H9 (cell line): ENCODE results near the gene CTIF. TPM values are rescaled to one million over a fixed set of nuclear protein-coding genes. Genes with fewer than 3 reads are reported as not detected.

Experiments
- DNase-seq: peaks from one replicate; pipeline ENCODE4 v3.0.0-alpha.2; 2017
- H2AFZ ChIP-seq: one replicate; pipeline ENCODE4 v1.6.1; 2013; ENCODE audit warnings: mild to moderate bottlenecking, low read length, control low read depth, moderate library complexity
- H2AK5ac ChIP-seq: 2 replicates; pipeline ENCODE4 v1.6.1; 2013; ENCODE audit warnings: low read length, control low read depth, mixed read lengths; ENCODE audit not compliant: insufficient read length
- H2BK120ac ChIP-seq: one replicate; pipeline ENCODE4 v1.6.1; 2013; ENCODE audit warnings: low read depth, mild to moderate bottlenecking, low read length, control low read depth, inconsistent platforms; ENCODE audit not compliant: poor library complexity, severe bottlenecking
- H2BK12ac ChIP-seq: 2 replicates; pipeline ENCODE4 v1.6.1; 2013; ENCODE audit warnings: low read length, control low read depth, mixed read lengths, low read depth; ENCODE audit not compliant: insufficient read length
- H2BK15ac ChIP-seq: 2 replicates; pipeline ENCODE4 v1.6.1; 2013; ENCODE audit warnings: low read depth, low read length, control low read depth
- H2BK20ac ChIP-seq: one replicate; pipeline ENCODE4 v1.6.1; 2013; ENCODE audit warnings: low read depth, mild to moderate bottlenecking, low read length, control low read depth, inconsistent platforms; ENCODE audit not compliant: poor library complexity, severe bottlenecking
- H2BK5ac ChIP-seq: 2 replicates; pipeline ENCODE4 v1.6.1; 2013; ENCODE audit warnings: low read length, control low read depth, mixed read lengths; ENCODE audit not compliant: insufficient read length
- H3K14ac ChIP-seq: 2 replicates; pipeline ENCODE4 v1.6.1; 2013; ENCODE audit warnings: low read length, control low read depth; ENCODE audit not compliant: insufficient read depth
- H3K18ac ChIP-seq: 2 replicates; pipeline ENCODE4 v1.6.1; 2013; ENCODE audit warnings: low read depth, mild to moderate bottlenecking, mixed read lengths, low read length, control low read depth; ENCODE audit not compliant: insufficient read length
- H3K23ac ChIP-seq: 2 replicates; pipeline ENCODE4 v1.6.1; 2013; ENCODE audit warnings: low read length, control low read depth, mixed read lengths, low read depth; ENCODE audit not compliant: insufficient read length
- H3K23me2 ChIP-seq: 2 replicates; pipeline ENCODE4 v1.6.1; 2013; ENCODE audit warnings: low read depth, mild to moderate bottlenecking, mixed read lengths, low read length, control low read depth; ENCODE audit not compliant: insufficient read length, poor library complexity, severe bottlenecking
- H3K27ac ChIP-seq: 2 replicates; pipeline ENCODE4 v1.5.1; 2013; ENCODE audit warnings: low read length, control low read depth, mixed read lengths, low read depth; ENCODE audit not compliant: insufficient read length
- H3K27me3 ChIP-seq: 2 replicates; pipeline ENCODE4 v1.6.1; 2013; ENCODE audit warnings: low read length, control low read depth, inconsistent platforms; ENCODE audit not compliant: insufficient read depth
- H3K4ac ChIP-seq: 2 replicates; pipeline ENCODE4 v1.6.1; 2013; ENCODE audit warnings: low read depth, mild to moderate bottlenecking, control low read depth, inconsistent platforms, low read length, moderate library complexity
- H3K4me1 ChIP-seq: 2 replicates; pipeline ENCODE4 v1.6.1; 2013; ENCODE audit warnings: low read length, control low read depth, inconsistent platforms; ENCODE audit not compliant: insufficient read depth
- H3K4me2 ChIP-seq: 2 replicates; pipeline ENCODE4 v1.6.1; 2013; ENCODE audit warnings: low read length, control low read depth, mixed read lengths; ENCODE audit not compliant: insufficient read length, insufficient read depth
- H3K56ac ChIP-seq: 2 replicates; pipeline ENCODE4 v1.6.1; 2013; ENCODE audit warnings: low read depth, mild to moderate bottlenecking, mixed read lengths, low read length, control low read depth; ENCODE audit not compliant: insufficient read length
- H3K79me1 ChIP-seq: 2 replicates; pipeline ENCODE4 v1.6.1; 2013; ENCODE audit warnings: low read depth, mild to moderate bottlenecking, moderate library complexity, low read length, control low read depth, inconsistent platforms; ENCODE audit not compliant: insufficient read depth, poor library complexity, severe bottlenecking
- H3K79me2 ChIP-seq: 2 replicates; pipeline ENCODE4 v1.6.1; 2013; ENCODE audit warnings: low read length, control low read depth, inconsistent platforms; ENCODE audit not compliant: insufficient read depth
- H3K9ac ChIP-seq: 2 replicates; pipeline ENCODE4 v1.6.1; 2013; ENCODE audit warnings: low read length, control low read depth, mixed read lengths; ENCODE audit not compliant: insufficient read length; ENCODE audit errors: extremely low read depth
- H3K9me3 ChIP-seq: one replicate; pipeline ENCODE4 v1.6.1; 2013; ENCODE audit warnings: low read depth, low read length, inconsistent platforms; ENCODE audit not compliant: control insufficient read depth
- H3T11ph ChIP-seq: one replicate; pipeline ENCODE4 v1.6.1; 2013; ENCODE audit warnings: mild to moderate bottlenecking, low read length, control low read depth, inconsistent platforms
- H4K20me1 ChIP-seq: one replicate; pipeline ENCODE4 v1.6.1; 2013; ENCODE audit not compliant: control insufficient read depth, insufficient read length, insufficient read depth
- H4K5ac ChIP-seq: 2 replicates; pipeline ENCODE4 v1.6.1; 2013; ENCODE audit warnings: low read depth, mild to moderate bottlenecking, mixed read lengths, low read length, control low read depth; ENCODE audit not compliant: insufficient read length
- H4K8ac ChIP-seq: replicated peaks from 2 replicates; pipeline ENCODE4 v1.6.1; 2013; ENCODE audit warnings: low read length, control low read depth, mixed read lengths, low read depth; ENCODE audit not compliant: insufficient read length
- H4K91ac ChIP-seq: 2 replicates; pipeline ENCODE4 v1.6.1; 2013; ENCODE audit warnings: low read depth, mild to moderate bottlenecking, moderate library complexity, mixed read lengths, low read length, control low read depth; ENCODE audit not compliant: insufficient read length
- H3K27ac Mint-ChIP-seq, 3 experiments: 2 replicates in 2 of 3; 3 replicates in 1 of 3; pipeline ENCODE4 v1.8.0; 2020 to 2021; ENCODE audit warnings: mixed read lengths in 3 of 3, mild to moderate bottlenecking in 1 of 3, moderate library complexity in 1 of 3
- H3K27me3 Mint-ChIP-seq: 2 replicates; pipeline ENCODE4 v1.8.0; 2021; ENCODE audit warnings: low read depth, mild to moderate bottlenecking, moderate library complexity, mixed read lengths
- H3K36me3 Mint-ChIP-seq, 3 experiments: 2 replicates in 2 of 3; 3 replicates in 1 of 3; pipeline ENCODE4 v1.8.0; 2020 to 2021; ENCODE audit warnings: low read depth in 3 of 3, mixed read lengths in 3 of 3; ENCODE audit not compliant: insufficient read depth in 1 of 3
- H3K4me1 Mint-ChIP-seq, 2 experiments: 2 replicates each; pipeline ENCODE4 v1.8.0; 2020; ENCODE audit warnings: mixed read lengths in 2 of 2
- H3K4me3 Mint-ChIP-seq, 2 experiments: 2 replicates in 1 of 2; 3 replicates in 1 of 2; pipeline ENCODE4 v1.8.0; 2020 to 2021; ENCODE audit warnings: mild to moderate bottlenecking in 2 of 2, mixed read lengths in 2 of 2, moderate library complexity in 1 of 2
- H3K9me3 Mint-ChIP-seq, 2 experiments: 2 replicates in 1 of 2; 3 replicates in 1 of 2; pipeline ENCODE4 v1.8.0; 2020; ENCODE audit warnings: mild to moderate bottlenecking in 2 of 2, mixed read lengths in 2 of 2, moderate library complexity in 1 of 2
- whole genome bisulfite sequencing: extraction: QIAGEN DNeasy Blood & Tissue Kit; methylation state at CpG from one replicate; pipeline ENCODE4 v1.1.7; 2013; ENCODE audit warnings: missing lambda C conversion rate, low lambda C conversion rate, mixed read lengths; ENCODE audit not compliant: insufficient read length; ENCODE audit errors: extremely low coverage; 5-methylcytosine and 5-hydroxymethylcytosine counted together
- total RNA-seq: library from RNA; stranded (reverse); gene quantifications from 2 replicates; pipeline ENCODE4 v1.2.1, GENCODE V29; 2021
- TF ChIP-seq, protein P1 (sequence below): fragments of 200-600 bp; sonication (generic); conservative IDR thresholded peaks from 3 replicates; pipeline ENCODE4 v1.8.0; 2021; ENCODE audit warnings: antibody characterized with exemption, mild to moderate bottlenecking

The CTIF gene
- total RNA-seq, 1 experiment from 2014 or later = 15.8 TPM

DNA sequence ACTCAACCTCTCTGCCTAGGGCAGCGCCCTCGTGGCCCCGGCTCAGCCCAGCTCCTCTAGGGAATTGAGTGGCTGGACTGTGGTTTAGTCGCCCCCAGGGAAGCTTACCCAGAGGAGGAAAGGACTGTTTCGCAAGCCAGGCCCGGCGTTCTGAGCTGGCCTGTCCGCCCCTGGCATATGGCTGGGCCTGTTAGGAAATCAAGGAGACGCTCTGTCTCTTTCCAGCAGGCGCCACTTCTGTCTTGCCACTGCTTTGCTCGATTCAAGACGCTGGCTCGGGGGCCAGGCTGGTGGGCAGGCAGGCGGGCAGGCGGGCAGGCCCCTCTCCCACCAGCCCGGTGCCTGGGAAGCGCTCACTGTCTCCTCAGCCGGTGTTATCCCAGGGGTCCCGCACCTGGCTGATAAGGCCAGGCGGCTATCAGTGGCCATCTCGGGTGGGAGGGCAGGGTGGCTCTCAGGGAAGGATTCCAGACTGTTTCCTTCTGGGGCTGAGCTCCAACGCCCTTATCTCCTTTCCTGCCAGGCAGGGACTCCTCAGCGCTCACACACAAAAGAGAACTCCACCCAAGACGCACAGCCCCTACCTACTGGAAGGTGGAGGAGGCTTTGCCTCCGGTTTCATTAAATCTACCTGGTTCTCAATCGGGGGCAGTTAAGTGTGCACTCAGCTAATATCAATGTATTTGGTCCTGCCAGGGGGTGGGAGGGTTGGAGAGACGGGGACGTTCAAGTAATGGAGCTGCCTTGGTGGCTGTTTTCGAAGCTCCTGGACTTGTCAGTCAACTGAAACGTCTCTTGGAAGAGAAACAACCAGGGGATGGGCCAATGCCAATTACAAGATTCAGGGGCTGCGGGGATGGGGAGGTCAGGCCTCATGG, 302.8 kb downstream of the CTIF start:
- Histone ChIP-seq H2AK5ac (no peak overlapping the region), H3K4me2 (no peak overlapping the region), H4K20me1 (no peaks in the 10 kb centered on the region), H2BK12ac (no peak overlapping the region), H3K14ac (no peak overlapping the region; the same call in 1 of the 2 replicates), H3K9me3 (no peaks in the 10 kb centered on the region), H2BK120ac (no peak overlapping the region), H3K27me3 (no peaks in the 10 kb centered on the region), H2BK5ac (no peak overlapping the region), H3K9ac (no peak overlapping the region), H3K18ac (no peak overlapping the region), H3K79me2 (no peaks in the 10 kb centered on the region), H2AFZ (no peak overlapping the region), H3K23ac (no peak overlapping the region), H3K27ac (no peak overlapping the region), H2BK20ac (no peak overlapping the region), H4K5ac (no peak overlapping the region), H3K4me1 (no peaks in the 10 kb centered on the region), H2BK15ac (no peak overlapping the region), H3T11ph (no peak overlapping the region), H3K56ac (no peak overlapping the region), H4K8ac (no peak overlapping the region), H3K79me1 (no peaks in the 10 kb centered on the region), H4K91ac (no peak overlapping the region), H3K4ac (no peak overlapping the region), H3K23me2 (no peaks in the 10 kb centered on the region)
- no peak for DNase-seq
- no peaks in the 10 kb centered on the region; the same call in 1 of the 2 replicates for H3K27me3 Mint-ChIP-seq
- H3K27ac Mint-ChIP-seq = peak overlapping the region in 2 of 3 experiments; percentile 26 to 77; a peak in 3 of 7 replicates
- peaks cover 0 to 1% (median 0%) of the 10 kb centered on the region in 3 experiments; a peak in 1 of 7 replicates for H3K36me3 Mint-ChIP-seq
- TF ChIP-seq, protein P1, sequence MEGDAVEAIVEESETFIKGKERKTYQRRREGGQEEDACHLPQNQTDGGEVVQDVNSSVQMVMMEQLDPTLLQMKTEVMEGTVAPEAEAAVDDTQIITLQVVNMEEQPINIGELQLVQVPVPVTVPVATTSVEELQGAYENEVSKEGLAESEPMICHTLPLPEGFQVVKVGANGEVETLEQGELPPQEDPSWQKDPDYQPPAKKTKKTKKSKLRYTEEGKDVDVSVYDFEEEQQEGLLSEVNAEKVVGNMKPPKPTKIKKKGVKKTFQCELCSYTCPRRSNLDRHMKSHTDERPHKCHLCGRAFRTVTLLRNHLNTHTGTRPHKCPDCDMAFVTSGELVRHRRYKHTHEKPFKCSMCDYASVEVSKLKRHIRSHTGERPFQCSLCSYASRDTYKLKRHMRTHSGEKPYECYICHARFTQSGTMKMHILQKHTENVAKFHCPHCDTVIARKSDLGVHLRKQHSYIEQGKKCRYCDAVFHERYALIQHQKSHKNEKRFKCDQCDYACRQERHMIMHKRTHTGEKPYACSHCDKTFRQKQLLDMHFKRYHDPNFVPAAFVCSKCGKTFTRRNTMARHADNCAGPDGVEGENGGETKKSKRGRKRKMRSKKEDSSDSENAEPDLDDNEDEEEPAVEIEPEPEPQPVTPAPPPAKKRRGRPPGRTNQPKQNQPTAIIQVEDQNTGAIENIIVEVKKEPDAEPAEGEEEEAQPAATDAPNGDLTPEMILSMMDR = no peak
- H3K4me1 Mint-ChIP-seq = peaks cover 20 to 28% of the 10 kb centered on the region in 2 experiments
- H3K9me3 Mint-ChIP-seq = no peaks in the 10 kb centered on the region
- peak overlapping the region in 1 of 2 experiments; percentile 27; a peak in 1 of 5 replicates for H3K4me3 Mint-ChIP-seq
- no CpG with 5 or more reads among the region's 31 CpGs for WGBS
